Activated CD4-positive, alpha-beta T cell treated with anti-CD3 and anti-CD28 coated beads, Interleukin-2, amount 50 U/mL, for 4 hours (primary cell): ENCODE results near the gene VWDE.

Experiments used
- DNase-seq, 2 experiments: peaks; one replicate each; pipeline ENCODE4 v3.0.0-alpha.2; 2020

The VWDE gene

DNA sequence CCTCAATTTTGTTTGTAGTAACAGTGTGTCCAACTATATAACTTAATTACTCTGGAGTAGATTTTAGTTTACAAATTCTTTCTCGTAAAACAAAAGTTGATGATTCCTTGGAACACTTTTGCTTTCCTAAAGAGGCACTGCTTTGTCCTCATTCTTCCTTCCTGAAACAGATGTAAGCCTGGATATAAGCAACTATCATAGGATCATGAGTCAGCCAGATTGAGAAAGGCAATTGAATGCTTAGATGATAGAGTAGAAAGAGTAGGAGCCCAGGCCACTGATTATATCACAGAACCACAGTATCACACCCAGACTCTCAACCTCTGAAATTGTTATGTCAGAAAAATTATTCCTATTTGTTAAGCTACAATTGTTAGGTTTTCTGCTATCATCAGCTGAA, 122.6 kb downstream of the VWDE start:
- no peak for DNase-seq
